NCI-H345 (cell line): ENCODE data around the gene NCOA5.

ENCODE experiments used
- DNase-seq: peaks from one replicate; lab custom pipeline; 2025; lab: John Stamatoyannopoulos, UW

Gene NCOA5

GRCh38 chr20:46014517-46015396 is 75.0 kb downstream of the NCOA5 start:
- no peak for DNase-seq

GRCh38 chr20:46013829-46014516 is 75.8 kb downstream of the NCOA5 start:
- peak; percentile 89 for DNase-seq

- DNase-seq, result peak; percentile 54
Observed at GRCh38 chr20:46013322-46013828, 76.4 kb downstream of the NCOA5 start.

- no peak for DNase-seq
Observed at GRCh38 chr20:46012921-46013320, 76.8 kb downstream of the NCOA5 start.

- DNase-seq, result no peak
Observed at GRCh38 chr20:46011631-46012482, 77.9 kb downstream of the NCOA5 start.
